SK-N-SH treated with all-trans-retinoic acid at 6 μM for 48 hours (cell line): Measurements from ENCODE around the gene ABHD6.

ENCODE experiments used
- ATAC-seq: fragments of 200-7000 bp; cut with Tn5 transposase; 3 replicates; pipeline ENCODE4 v1.9.1; 2020; ENCODE audit warnings: mild to moderate bottlenecking, moderate library complexity
- BACH2 ChIP-seq: fragments of 250-450 bp; sonication (Bioruptor Pico); IDR thresholded peaks from 2 replicates; pipeline ENCODE4 v1.9.0; 2021; ENCODE audit warnings: mild to moderate bottlenecking, borderline replicate concordance
- CSDC2 ChIP-seq: fragments of 250-450 bp; sonication (Bioruptor Pico); IDR thresholded peaks from 2 replicates; pipeline ENCODE4 v1.5.0; 2020; ENCODE audit warnings: mild to moderate bottlenecking, moderate library complexity
- GLIS3 ChIP-seq: fragments of 250-450 bp; sonication (Bioruptor Pico); IDR thresholded peaks from 2 replicates; pipeline ENCODE4 v1.5.0; 2020; ENCODE audit warnings: mild to moderate bottlenecking, moderate library complexity
- ISL1 ChIP-seq: fragments of 250-450 bp; sonication (Bioruptor Pico); IDR thresholded peaks from 2 replicates; pipeline ENCODE4 v2.1.2; 2022; ENCODE audit warnings: mild to moderate bottlenecking, moderate library complexity
- OSR1 ChIP-seq: fragments of 250-450 bp; sonication (Bioruptor Pico); IDR thresholded peaks from 2 replicates; pipeline ENCODE4 v1.8.0; 2022; ENCODE audit warnings: moderate library complexity, mild to moderate bottlenecking, inconsistent platforms
- PPARA ChIP-seq: fragments of 250-450 bp; sonication (Bioruptor Pico); IDR thresholded peaks from 2 replicates; pipeline ENCODE4 v1.5.0; 2020; ENCODE audit warnings: mild to moderate bottlenecking, borderline replicate concordance
- RARB ChIP-seq: fragments of 250-450 bp; sonication (Bioruptor Pico); IDR thresholded peaks from 2 replicates; pipeline ENCODE4 v1.8.0; 2021; ENCODE audit warnings: mild to moderate bottlenecking, moderate library complexity
- SNAI2 ChIP-seq: fragments of 250-450 bp; sonication (Bioruptor Pico); IDR thresholded peaks from 2 replicates; pipeline ENCODE4 v1.5.0; 2020; ENCODE audit warnings: mild to moderate bottlenecking, moderate library complexity
- TCF4 ChIP-seq: fragments of 250-450 bp; sonication (Bioruptor Pico); IDR thresholded peaks from 2 replicates; pipeline ENCODE4 v1.8.0; 2021; ENCODE audit warnings: mild to moderate bottlenecking, moderate library complexity, borderline replicate concordance
- ZC3H10 ChIP-seq: fragments of 250-450 bp; sonication (Bioruptor Pico); IDR thresholded peaks from 2 replicates; pipeline ENCODE4 v1.5.1; 2021; ENCODE audit warnings: mild to moderate bottlenecking, moderate library complexity
- ZFP3 ChIP-seq: fragments of 250-450 bp; sonication (Bioruptor Pico); IDR thresholded peaks from 2 replicates; pipeline ENCODE4 v1.5.0; 2020; ENCODE audit warnings: mild to moderate bottlenecking, moderate library complexity
- ZFP30 ChIP-seq: fragments of 450-650 bp; formaldehyde crosslinking; IDR thresholded peaks from 2 replicates; pipeline ENCODE4 v1.5.0; 2022; ENCODE audit warnings: mild to moderate bottlenecking, moderate library complexity
- ZNF565 ChIP-seq: fragments of 450-650 bp; formaldehyde crosslinking; conservative IDR thresholded peaks from 2 replicates; pipeline ENCODE4 v1.5.0; 2020; ENCODE audit warnings: low read depth, mild to moderate bottlenecking, moderate library complexity
- ZNF70 ChIP-seq: fragments of 450-650 bp; formaldehyde crosslinking; IDR thresholded peaks from 2 replicates; pipeline ENCODE4 v1.5.0; 2020; ENCODE audit warnings: mild to moderate bottlenecking, moderate library complexity
- ZNF8 ChIP-seq: fragments of 450-650 bp; formaldehyde crosslinking; IDR thresholded peaks from 2 replicates; pipeline ENCODE4 v1.5.0; 2020; ENCODE audit warnings: mild to moderate bottlenecking, moderate library complexity
- TF ChIP-seq, protein P1 (sequence below): fragments of 250-450 bp; sonication (Bioruptor Pico); IDR thresholded peaks from 2 replicates; pipeline ENCODE4 v1.8.0; 2021; ENCODE audit warnings: low read depth, mild to moderate bottlenecking, moderate library complexity, borderline replicate concordance
- TF ChIP-seq, protein P2 (sequence below): fragments of 250-450 bp; sonication (Bioruptor Pico); IDR thresholded peaks from 2 replicates; pipeline ENCODE4 v1.8.0; 2020; ENCODE audit warnings: mild to moderate bottlenecking, moderate library complexity, borderline replicate concordance
- TF ChIP-seq, protein P3 (sequence below): fragments of 250-450 bp; sonication (Bioruptor Pico); IDR thresholded peaks from 2 replicates; pipeline ENCODE4 v1.5.1; 2020; ENCODE audit warnings: low read depth, mild to moderate bottlenecking, moderate library complexity
- TF ChIP-seq, protein P4 (sequence below): fragments of 250-450 bp; sonication (Bioruptor Pico); IDR thresholded peaks from 2 replicates; pipeline ENCODE4 v1.5.0; 2020; ENCODE audit warnings: mild to moderate bottlenecking, moderate library complexity
- TF ChIP-seq, protein P5 (sequence below): fragments of 250-450 bp; sonication (Bioruptor Pico); IDR thresholded peaks from 2 replicates; pipeline ENCODE4 v1.5.1; 2021; ENCODE audit warnings: mild to moderate bottlenecking, moderate library complexity

Gene ABHD6

DNA sequence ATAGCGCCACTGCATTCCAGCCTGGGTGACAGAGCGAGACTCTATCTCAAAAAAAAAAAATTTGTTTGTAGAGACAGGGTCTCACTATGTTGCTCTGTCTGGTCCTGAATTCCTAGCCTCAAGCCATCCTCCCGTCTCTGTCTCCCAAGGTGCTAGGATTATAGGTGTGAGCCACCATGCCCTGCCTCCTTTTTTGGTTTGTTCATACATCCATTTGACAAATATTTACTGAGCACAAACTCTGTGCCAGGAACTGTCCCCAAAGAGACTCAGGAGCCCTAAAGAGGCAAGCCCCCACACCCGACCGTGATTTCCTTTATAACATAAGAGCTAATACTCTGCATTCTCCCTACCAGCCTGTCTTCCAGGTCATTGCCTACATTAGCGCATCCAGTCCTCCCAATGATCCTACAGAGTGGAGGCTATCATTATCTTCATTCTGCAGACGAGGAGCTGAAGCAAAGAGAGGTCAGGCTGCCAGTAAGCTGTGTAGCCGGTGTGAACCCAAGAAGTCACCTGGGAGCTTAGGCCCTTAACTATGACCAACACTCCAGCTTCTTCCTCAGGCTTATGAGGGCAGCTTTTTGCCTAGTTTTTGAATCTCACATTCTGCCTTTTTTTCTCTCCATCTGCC is 88.8 kb downstream of the ABHD6 start (continued):
- TF ChIP-seq ZNF565 (CRISPR knock-in tag) (no peak), ISL1 (CRISPR knock-in tag) (no peak)

DNA sequence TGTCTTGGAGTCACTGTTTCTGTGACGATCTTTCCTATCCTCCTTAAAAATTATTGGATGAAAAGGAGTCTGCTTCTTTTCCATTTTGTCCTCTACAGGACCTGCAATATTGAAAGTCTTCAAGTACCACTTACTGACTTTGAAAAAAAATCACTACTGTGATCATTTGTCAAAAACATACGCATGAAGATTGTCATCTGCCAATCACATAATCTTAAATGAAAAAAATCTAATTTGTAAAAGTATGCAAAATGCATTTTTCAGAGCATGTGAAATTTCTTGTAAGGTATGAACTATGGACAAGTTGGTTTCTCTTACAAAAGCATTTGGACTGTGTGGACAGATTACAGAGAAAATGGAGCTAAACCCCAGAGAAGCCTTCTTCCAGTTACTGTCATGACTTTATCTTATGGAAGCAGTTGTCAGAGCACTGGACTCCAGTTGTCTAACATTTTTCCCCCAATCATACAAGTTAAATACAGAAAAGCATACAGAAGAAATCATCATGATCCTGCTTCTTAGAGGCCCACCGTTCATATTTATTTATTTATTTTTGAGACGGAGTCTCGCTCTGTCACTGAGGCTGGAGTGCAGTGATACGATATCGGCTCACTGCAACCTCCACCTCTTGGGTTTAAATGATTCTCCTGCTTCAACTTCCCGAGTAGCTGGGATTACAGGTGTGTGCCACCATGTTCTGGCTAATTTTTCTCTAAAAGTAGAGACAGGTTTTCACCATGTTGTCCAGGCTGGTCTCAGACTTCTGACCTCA is 91.7 kb downstream of the ABHD6 start:
- TF ChIP-seq, protein P1, sequence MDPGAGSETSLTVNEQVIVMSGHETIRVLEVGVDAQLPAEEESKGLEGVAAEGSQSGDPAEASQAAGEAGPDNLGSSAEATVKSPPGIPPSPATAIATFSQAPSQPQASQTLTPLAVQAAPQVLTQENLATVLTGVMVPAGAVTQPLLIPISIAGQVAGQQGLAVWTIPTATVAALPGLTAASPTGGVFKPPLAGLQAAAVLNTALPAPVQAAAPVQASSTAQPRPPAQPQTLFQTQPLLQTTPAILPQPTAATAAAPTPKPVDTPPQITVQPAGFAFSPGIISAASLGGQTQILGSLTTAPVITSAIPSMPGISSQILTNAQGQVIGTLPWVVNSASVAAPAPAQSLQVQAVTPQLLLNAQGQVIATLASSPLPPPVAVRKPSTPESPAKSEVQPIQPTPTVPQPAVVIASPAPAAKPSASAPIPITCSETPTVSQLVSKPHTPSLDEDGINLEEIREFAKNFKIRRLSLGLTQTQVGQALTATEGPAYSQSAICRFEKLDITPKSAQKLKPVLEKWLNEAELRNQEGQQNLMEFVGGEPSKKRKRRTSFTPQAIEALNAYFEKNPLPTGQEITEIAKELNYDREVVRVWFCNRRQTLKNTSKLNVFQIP (CRISPR knock-in tag) = no peak
- TF ChIP-seq ZFP3 (CRISPR knock-in tag) (no peak), ZNF8 (CRISPR knock-in tag) (no peak), TCF4 (no peak), SNAI2 (CRISPR knock-in tag) (no peak), ZFP30 (CRISPR knock-in tag) (no peak), ZNF70 (CRISPR knock-in tag) (no peak), GLIS3 (CRISPR knock-in tag) (no peak), RARB (CRISPR knock-in tag) (no peak), PPARA (CRISPR knock-in tag) (no peak), ISL1 (CRISPR knock-in tag) (no peak), OSR1 (no peak), ZNF565 (CRISPR knock-in tag) (no peak)
- TF ChIP-seq, protein P2, sequence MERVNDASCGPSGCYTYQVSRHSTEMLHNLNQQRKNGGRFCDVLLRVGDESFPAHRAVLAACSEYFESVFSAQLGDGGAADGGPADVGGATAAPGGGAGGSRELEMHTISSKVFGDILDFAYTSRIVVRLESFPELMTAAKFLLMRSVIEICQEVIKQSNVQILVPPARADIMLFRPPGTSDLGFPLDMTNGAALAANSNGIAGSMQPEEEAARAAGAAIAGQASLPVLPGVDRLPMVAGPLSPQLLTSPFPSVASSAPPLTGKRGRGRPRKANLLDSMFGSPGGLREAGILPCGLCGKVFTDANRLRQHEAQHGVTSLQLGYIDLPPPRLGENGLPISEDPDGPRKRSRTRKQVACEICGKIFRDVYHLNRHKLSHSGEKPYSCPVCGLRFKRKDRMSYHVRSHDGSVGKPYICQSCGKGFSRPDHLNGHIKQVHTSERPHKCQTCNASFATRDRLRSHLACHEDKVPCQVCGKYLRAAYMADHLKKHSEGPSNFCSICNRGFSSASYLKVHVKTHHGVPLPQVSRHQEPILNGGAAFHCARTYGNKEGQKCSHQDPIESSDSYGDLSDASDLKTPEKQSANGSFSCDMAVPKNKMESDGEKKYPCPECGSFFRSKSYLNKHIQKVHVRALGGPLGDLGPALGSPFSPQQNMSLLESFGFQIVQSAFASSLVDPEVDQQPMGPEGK = no peak
- TF ChIP-seq, protein P3, sequence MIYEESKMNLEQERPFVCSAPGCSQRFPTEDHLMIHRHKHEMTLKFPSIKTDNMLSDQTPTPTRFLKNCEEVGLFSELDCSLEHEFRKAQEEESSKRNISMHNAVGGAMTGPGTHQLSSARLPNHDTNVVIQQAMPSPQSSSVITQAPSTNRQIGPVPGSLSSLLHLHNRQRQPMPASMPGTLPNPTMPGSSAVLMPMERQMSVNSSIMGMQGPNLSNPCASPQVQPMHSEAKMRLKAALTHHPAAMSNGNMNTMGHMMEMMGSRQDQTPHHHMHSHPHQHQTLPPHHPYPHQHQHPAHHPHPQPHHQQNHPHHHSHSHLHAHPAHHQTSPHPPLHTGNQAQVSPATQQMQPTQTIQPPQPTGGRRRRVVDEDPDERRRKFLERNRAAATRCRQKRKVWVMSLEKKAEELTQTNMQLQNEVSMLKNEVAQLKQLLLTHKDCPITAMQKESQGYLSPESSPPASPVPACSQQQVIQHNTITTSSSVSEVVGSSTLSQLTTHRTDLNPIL (CRISPR knock-in tag) = no peak
- TF ChIP-seq, protein P4, sequence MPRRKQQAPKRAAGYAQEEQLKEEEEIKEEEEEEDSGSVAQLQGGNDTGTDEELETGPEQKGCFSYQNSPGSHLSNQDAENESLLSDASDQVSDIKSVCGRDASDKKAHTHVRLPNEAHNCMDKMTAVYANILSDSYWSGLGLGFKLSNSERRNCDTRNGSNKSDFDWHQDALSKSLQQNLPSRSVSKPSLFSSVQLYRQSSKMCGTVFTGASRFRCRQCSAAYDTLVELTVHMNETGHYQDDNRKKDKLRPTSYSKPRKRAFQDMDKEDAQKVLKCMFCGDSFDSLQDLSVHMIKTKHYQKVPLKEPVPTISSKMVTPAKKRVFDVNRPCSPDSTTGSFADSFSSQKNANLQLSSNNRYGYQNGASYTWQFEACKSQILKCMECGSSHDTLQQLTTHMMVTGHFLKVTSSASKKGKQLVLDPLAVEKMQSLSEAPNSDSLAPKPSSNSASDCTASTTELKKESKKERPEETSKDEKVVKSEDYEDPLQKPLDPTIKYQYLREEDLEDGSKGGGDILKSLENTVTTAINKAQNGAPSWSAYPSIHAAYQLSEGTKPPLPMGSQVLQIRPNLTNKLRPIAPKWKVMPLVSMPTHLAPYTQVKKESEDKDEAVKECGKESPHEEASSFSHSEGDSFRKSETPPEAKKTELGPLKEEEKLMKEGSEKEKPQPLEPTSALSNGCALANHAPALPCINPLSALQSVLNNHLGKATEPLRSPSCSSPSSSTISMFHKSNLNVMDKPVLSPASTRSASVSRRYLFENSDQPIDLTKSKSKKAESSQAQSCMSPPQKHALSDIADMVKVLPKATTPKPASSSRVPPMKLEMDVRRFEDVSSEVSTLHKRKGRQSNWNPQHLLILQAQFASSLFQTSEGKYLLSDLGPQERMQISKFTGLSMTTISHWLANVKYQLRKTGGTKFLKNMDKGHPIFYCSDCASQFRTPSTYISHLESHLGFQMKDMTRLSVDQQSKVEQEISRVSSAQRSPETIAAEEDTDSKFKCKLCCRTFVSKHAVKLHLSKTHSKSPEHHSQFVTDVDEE (CRISPR knock-in tag) = no peak
- ATAC-seq = no peak

DNA sequence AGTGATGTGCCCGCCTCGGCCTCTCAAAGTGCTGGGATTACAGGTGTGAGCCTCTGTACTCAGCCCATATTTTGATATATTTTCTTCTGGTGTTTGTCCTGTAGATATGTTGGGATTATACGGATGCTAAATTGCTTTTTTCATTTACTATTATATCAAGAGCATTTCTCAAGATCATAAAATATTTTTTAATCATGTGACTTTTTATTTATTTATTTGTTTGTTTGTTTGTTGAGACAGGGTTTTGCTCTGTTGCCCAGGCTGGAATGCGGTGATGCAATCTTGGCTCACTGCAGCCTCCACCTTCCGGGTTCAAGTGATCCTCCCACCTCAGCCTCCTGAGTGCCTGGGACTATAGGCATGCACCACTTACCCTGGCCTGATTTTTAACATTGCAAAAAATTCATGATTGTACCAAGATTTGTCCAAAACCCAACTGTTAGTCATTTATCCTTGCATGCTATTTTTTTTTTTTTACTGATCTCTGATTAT is 92.4 kb downstream of the ABHD6 start:
- ATAC-seq = no peak
- TF ChIP-seq, protein P4 (CRISPR knock-in tag) = no peak
- TF ChIP-seq, protein P2 = no peak
- TF ChIP-seq BACH2 (no peak), ZNF565 (CRISPR knock-in tag) (no peak), CSDC2 (no peak), OSR1 (no peak), ZFP3 (CRISPR knock-in tag) (no peak), ZC3H10 (CRISPR knock-in tag) (no peak), ZNF8 (CRISPR knock-in tag) (no peak)
- TF ChIP-seq, protein P5, sequence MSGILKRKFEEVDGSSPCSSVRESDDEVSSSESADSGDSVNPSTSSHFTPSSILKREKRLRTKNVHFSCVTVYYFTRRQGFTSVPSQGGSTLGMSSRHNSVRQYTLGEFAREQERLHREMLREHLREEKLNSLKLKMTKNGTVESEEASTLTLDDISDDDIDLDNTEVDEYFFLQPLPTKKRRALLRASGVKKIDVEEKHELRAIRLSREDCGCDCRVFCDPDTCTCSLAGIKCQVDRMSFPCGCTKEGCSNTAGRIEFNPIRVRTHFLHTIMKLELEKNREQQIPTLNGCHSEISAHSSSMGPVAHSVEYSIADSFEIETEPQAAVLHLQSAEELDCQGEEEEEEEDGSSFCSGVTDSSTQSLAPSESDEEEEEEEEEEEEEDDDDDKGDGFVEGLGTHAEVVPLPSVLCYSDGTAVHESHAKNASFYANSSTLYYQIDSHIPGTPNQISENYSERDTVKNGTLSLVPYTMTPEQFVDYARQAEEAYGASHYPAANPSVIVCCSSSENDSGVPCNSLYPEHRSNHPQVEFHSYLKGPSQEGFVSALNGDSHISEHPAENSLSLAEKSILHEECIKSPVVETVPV (CRISPR knock-in tag) = no peak
- TF ChIP-seq, protein P1 (CRISPR knock-in tag) = no peak
